ENCODE data around the gene ARRB1.

Gene ARRB1

GRCh38 chr11:75246671-75247350, 104.7 kb downstream of the ARRB1 start:
- DNase-seq: no peak

- peak; percentile 78 for DNase-seq
Measured at GRCh38 chr11:75246006-75246670, 105.3 kb downstream of the ARRB1 start.

- DNase-seq: peak; percentile 60
Measured at GRCh38 chr11:75245356-75246005, 106.0 kb downstream of the ARRB1 start.

GRCh38 chr11:75244052-75244814, 107.2 kb downstream of the ARRB1 start:
- DNase-seq: no peak

- no peak for DNase-seq
Measured at GRCh38 chr11:75242722-75243600, 108.5 kb downstream of the ARRB1 start.

GRCh38 chr11:75241906-75242644, 109.4 kb downstream of the ARRB1 start:
- DNase-seq: no peak

- peak; percentile 82 for DNase-seq
Measured at GRCh38 chr11:75241036-75241905, 110.2 kb downstream of the ARRB1 start.

- peak; percentile 49 for DNase-seq
Measured at GRCh38 chr11:75240311-75241035, 111.0 kb downstream of the ARRB1 start, which contains the start of gene TPBGL. TSS of gene TPBGL (plus strand) at chr11:75240774. CDS start at chr11:75241050, 276 bp downstream.

- DNase-seq: no peak
Measured at GRCh38 chr11:75239531-75240290, 111.8 kb downstream of the ARRB1 start.

- DNase-seq: no peak
Measured at GRCh38 chr11:75238595-75239440, 112.6 kb downstream of the ARRB1 start.

- DNase-seq: peak; percentile 95
Measured at GRCh38 chr11:75237050-75237449, 114.4 kb downstream of the ARRB1 start.

GRCh38 chr11:75236062-75236461, 115.4 kb downstream of the ARRB1 start:
- no peak for DNase-seq

- no peak for DNase-seq
Measured at GRCh38 chr11:75233754-75234172, 117.7 kb downstream of the ARRB1 start.

- DNase-seq: no peak
Measured at GRCh38 chr11:75230621-75231020, 120.8 kb downstream of the ARRB1 start.

GRCh38 chr11:75229466-75229865, 122.0 kb downstream of the ARRB1 start:
- DNase-seq: no peak

- DNase-seq: no peak
Measured at GRCh38 chr11:75225794-75226193, 125.7 kb downstream of the ARRB1 start.

GRCh38 chr11:75223954-75224643, 127.4 kb downstream of the ARRB1 start:
- DNase-seq: peak; percentile 30

Data from DMS79 treated with DMSO at 0.1 percent for 48 hours (cell line).